Esophagus (tissue), 2 donors: Measurements from ENCODE around the gene SPN. TPM values are rescaled to one million over a fixed set of nuclear protein-coding genes. Genes with fewer than 3 reads are reported as not detected.

Experiments
- H3K27ac ChIP-seq, 2 donors: one replicate each; pipeline ENCODE4 v1.5.1; 2013; ENCODE audit warnings: low read depth in 2 of 2, mild to moderate bottlenecking in 2 of 2, inconsistent platforms in 1 of 2, low read length in 1 of 2, moderate library complexity in 1 of 2
- H3K27me3 ChIP-seq, 2 donors: one replicate each; pipeline ENCODE4 v1.6.1; 2013; ENCODE audit warnings: low read length in 2 of 2, control low read depth in 1 of 2, mild to moderate bottlenecking in 1 of 2; ENCODE audit not compliant: insufficient read depth in 2 of 2, control insufficient read depth in 1 of 2
- H3K36me3 ChIP-seq, 2 donors: one replicate each; pipeline ENCODE4 v1.6.1; 2013; ENCODE audit warnings: low read length in 1 of 2; ENCODE audit not compliant: control insufficient read depth in 2 of 2, insufficient read depth in 2 of 2
- H3K4me1 ChIP-seq, 2 donors: one replicate each; pipeline ENCODE4 v1.6.1; 2013; ENCODE audit warnings: low read length in 1 of 2; ENCODE audit not compliant: control insufficient read depth in 2 of 2, insufficient read depth in 2 of 2
- H3K4me3 ChIP-seq, 2 donors: one replicate each; pipeline ENCODE4 v1.5.1; 2013; ENCODE audit warnings: low read length in 2 of 2, mild to moderate bottlenecking in 2 of 2, low read depth in 1 of 2, moderate library complexity in 1 of 2
- H3K9me3 ChIP-seq, 2 donors: one replicate each; pipeline ENCODE4 v1.6.1; 2013; ENCODE audit warnings: mild to moderate bottlenecking in 2 of 2, low read depth in 1 of 2, low read length in 1 of 2, moderate library complexity in 1 of 2; ENCODE audit not compliant: control insufficient read depth in 2 of 2, insufficient read depth in 1 of 2
- WGBS, 2 donors: extraction: QIAGEN DNeasy Blood & Tissue Kit; methylation state at CpG; one replicate each; pipeline ENCODE4 v1.1.7; 2013; 5-methylcytosine and 5-hydroxymethylcytosine counted together
- polyA plus RNA-seq, 2 donors: library from polyadenylated mRNA; stranded (reverse); fragments of 200-250 nt; gene quantifications; one replicate each; pipeline ENCODE4 v1.2.3, GENCODE V29; 2013
- donor health status: healthy with polysubstance abuse.
- donor health status: Bipolar disorder and iron deficiency.

Gene SPN
- polyA plus RNA-seq, 2 donors = 1.1 to 1.5 TPM

DNA sequence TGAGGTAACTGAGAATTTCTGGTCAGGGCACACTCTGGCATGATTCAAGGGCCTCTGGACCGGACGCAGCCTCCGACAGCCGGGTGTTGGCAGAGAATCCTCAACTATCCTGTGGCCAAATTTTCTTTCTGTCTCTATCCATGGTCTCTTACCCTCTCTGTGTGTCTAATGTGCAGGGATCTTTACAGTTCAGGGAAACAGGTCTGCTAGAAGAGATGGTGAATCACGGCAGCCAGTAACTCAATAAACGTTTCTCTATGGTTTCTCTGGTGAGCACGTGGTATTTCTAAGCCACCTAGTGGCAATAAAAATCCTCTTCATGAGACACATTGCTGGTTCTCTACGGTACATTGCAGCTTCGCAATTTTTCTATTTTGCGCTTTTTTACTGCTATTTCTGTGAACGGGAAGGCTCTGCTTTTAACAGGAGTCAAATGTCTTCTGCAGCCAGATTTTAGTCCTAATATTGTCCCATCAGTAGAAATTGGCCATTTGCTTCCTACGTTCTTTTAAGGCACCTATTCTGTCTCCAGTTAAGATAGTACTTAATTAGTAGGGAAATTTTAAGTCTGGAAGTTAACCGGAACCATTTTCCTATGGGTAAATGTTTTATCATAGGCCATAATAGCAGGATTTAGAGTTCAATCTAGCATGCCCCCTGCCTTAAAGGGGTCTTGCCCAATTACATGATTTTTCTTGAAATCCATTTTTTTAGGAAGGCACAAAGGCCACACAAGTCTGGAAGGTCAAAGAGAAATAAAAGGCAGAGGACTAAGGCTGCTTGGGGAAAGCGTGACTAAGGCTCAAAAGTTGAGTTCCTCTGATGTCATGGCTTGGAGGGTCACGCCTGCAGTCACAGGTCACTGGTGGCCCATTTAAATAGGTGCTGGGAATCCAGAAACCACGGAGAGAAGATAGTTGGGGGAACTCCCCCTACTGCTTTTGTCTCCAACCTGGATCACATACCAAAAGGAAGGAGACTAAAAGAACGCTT lies 47.5 kb downstream of the SPN start:
- no peaks in the 10 kb centered on the region for H3K27me3 ChIP-seq
- H3K4me1 ChIP-seq = no peaks in the 10 kb centered on the region
- no peaks in the 10 kb centered on the region for H3K9me3 ChIP-seq
- no peak overlapping the region for H3K27ac ChIP-seq
- WGBS, 2 donors = 47 to 48% methylated on average over 17 of the region's 17 CpGs
- no peak overlapping the region for H3K4me3 ChIP-seq
- no peaks in the 10 kb centered on the region for H3K36me3 ChIP-seq

DNA sequence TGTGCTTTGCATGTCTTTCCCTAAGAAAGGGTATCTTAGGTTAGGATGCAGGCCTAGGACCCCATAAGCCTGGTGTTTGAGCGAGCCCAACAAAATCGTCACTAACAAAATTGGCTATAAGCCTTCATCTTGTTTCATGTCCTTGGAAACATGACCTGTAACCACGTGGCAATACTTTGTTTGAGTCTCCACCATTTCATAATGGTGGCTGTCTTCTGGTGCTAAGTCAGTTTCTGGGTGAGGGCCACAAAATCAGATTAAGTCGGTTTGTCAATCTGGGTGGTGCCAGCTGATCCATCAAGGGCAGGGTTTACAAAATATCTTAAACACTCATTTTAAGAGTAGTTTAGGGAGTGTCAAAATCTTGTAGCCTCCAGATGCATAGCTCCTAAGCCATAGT lies 49.8 kb downstream of the SPN start:
- no peaks in the 10 kb centered on the region for H3K9me3 ChIP-seq
- 71 to 74% methylated on average over 4 of the region's 4 CpGs for WGBS, 2 donors
- H3K36me3 ChIP-seq = no peaks in the 10 kb centered on the region
- H3K4me3 ChIP-seq = no peak overlapping the region
- H3K4me1 ChIP-seq = no peaks in the 10 kb centered on the region
- H3K27me3 ChIP-seq = no peaks in the 10 kb centered on the region
- no peak overlapping the region for H3K27ac ChIP-seq

DNA sequence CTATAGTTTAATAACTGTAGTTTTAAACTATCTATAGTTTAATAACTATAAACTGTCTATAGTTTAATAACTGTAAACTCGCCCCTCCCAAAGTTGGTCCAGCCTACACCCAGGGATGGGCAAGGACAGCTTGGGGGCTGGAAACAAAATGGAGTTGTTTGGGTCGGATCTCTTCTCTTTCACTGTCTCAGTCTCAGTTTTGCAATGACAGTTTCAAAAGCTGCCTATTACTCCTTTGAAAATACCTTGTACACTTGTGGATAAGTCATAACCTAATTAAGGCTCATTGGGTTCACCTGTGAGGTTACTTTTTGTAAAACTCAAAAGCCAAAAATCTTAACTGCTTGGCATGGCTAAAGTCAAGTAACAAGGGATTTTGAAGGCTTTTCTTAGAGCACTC lies 51.3 kb downstream of the SPN start:
- Histone ChIP-seq H3K27ac (no peak overlapping the region), H3K27me3 (no peaks in the 10 kb centered on the region), H3K36me3 (no peaks in the 10 kb centered on the region), H3K4me3 (no peak overlapping the region), H3K4me1 (no peaks in the 10 kb centered on the region), H3K9me3 (no peaks in the 10 kb centered on the region)
- WGBS, 2 donors = 76 to 88% methylated on average over 2 of the region's 2 CpGs

DNA sequence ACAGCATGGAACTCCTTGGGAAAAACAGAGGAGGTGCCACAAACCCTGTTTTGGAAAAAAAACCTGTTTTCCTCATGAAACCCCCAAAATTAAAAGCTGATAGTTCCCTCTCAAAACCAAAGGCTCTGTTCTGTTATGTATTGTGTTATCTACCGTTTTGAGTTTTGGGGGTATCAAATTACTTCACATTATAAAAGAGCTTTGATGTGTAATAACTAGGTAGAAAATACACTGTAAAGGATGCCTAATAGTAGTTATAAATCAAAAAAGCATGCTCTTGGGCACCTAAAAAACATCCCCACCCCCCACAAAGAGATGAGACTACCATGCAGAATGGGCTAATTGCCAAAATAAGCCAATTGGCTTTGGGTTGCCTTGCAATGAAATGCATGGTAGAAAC lies 51.9 kb downstream of the SPN start:
- H3K4me3 ChIP-seq = no peak overlapping the region
- no peaks in the 10 kb centered on the region for H3K27me3 ChIP-seq
- 23 to 37% methylated on average over 1 of the region's 1 CpG for WGBS, 2 donors
- no peak overlapping the region for H3K27ac ChIP-seq
- H3K9me3 ChIP-seq = no peaks in the 10 kb centered on the region
- H3K36me3 ChIP-seq = no peaks in the 10 kb centered on the region
- H3K4me1 ChIP-seq = no peaks in the 10 kb centered on the region

DNA sequence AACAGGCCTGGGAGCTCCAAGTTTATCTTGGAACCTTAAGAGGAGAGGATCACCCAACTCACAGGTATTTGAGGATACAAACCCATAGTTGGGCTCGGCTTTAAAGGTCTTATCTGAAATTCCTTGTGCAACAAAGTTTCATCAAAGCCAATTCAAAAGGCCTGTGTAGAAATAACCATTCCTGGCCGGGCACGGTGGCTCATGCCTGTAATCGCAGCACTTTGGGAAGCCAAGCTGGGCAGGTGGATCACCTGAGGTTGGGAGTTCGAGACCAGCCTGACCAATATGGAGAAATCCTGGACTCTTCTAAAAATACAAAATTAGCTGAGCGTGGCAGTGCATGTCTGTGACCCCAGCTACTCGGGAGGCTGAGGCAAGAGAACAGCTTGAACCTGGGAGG lies 54.1 kb downstream of the SPN start:
- Histone ChIP-seq H3K27ac (no peak overlapping the region), H3K4me3 (no peak overlapping the region), H3K4me1 (no peaks in the 10 kb centered on the region), H3K36me3 (no peaks in the 10 kb centered on the region), H3K9me3 (no peaks in the 10 kb centered on the region), H3K27me3 (no peaks in the 10 kb centered on the region)
- 88 to 92% methylated on average over 7 of the region's 7 CpGs for WGBS, 2 donors

DNA sequence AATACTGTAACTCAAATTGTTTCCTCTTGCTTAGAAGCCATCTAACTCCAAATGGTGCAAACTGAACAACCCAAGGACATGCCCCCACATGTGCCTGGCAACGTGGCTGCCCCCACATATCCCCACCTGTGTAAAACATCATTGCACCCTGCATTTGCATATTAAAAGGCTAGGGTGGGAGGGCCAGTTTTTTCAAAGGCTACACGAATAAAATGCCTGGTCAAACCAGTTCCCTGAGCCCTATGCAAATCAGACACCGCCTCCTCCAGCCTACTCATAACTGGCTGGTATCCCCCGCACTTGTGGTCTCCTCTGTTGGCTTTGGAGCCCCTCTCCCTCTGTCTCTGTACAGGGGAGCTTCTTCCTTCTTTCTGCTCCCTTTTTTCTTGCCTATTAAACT lies 56.0 kb downstream of the SPN start:
- 22 to 27% methylated on average over 4 of the region's 4 CpGs for WGBS, 2 donors
- no peak overlapping the region for H3K27ac ChIP-seq

More for the DNA sequence above, 56.0 kb downstream of the SPN start:
- H3K36me3 ChIP-seq = no peaks in the 10 kb centered on the region
- H3K4me3 ChIP-seq = no peak overlapping the region
- no peaks in the 10 kb centered on the region for H3K9me3 ChIP-seq
- H3K27me3 ChIP-seq = no peaks in the 10 kb centered on the region
- no peaks in the 10 kb centered on the region for H3K4me1 ChIP-seq

Other genes starting within 250 kb of the SPN start
- 10 to 100 TPM; 18.8 to 26.0 TPM for gene BOLA2, start 208.9 kb upstream of the SPN start, polyA plus RNA-seq
- 10 to 100 TPM; 16.4 to 19.0 TPM for gene SLX1B, start 208.7 kb upstream of the SPN start, polyA plus RNA-seq
- 1 to 10 TPM; 5.7 to 6.6 TPM for gene SULT1A4, start 203.3 kb upstream of the SPN start, polyA plus RNA-seq
- gene NPIPB12, start 156.8 kb upstream of the SPN start, polyA plus RNA-seq = 10 to 100 TPM; 23.2 to 67.5 TPM
- gene QPRT, start 15.9 kb downstream of the SPN start, polyA plus RNA-seq = under 1 TPM; 0.28 to 0.56 TPM
- under 1 TPM; 0.33 to 0.55 TPM for gene C16orf54, start 82.7 kb downstream of the SPN start, polyA plus RNA-seq
- gene ZG16, start 115.0 kb downstream of the SPN start, polyA plus RNA-seq = under 1 TPM in 1 of 2 donors, not detected in 1; 0.02 TPM
- gene KIF22, start 127.5 kb downstream of the SPN start, polyA plus RNA-seq = 10 to 100 TPM; 43.3 to 57.9 TPM
- gene MAZ, start 143.3 kb downstream of the SPN start, polyA plus RNA-seq = 100 to 1,000 TPM in 1 of 2 donors, 10 to 100 TPM in 1; 95.9 to 111 TPM
- gene PRRT2, start 148.9 kb downstream of the SPN start, polyA plus RNA-seq = 1 to 10 TPM; 1.1 to 2.1 TPM
- gene PAGR1, start 152.9 kb downstream of the SPN start, polyA plus RNA-seq = 10 to 100 TPM; 23.2 to 32.4 TPM
- gene MVP, start 157.2 kb downstream of the SPN start, polyA plus RNA-seq = 10 to 100 TPM; 63.3 to 69.4 TPM
- 10 to 100 TPM; 26.7 to 48.3 TPM for gene CDIPT, start 200.0 kb downstream of the SPN start, polyA plus RNA-seq
- under 1 TPM; 0.35 to 0.45 TPM for gene SEZ6L2, start 236.3 kb downstream of the SPN start, polyA plus RNA-seq
- gene ASPHD1, start 237.2 kb downstream of the SPN start, polyA plus RNA-seq = under 1 TPM; 0.31 to 0.39 TPM